ENCODE measurements around the gene PRM2. TPM values are rescaled to one million over a fixed set of nuclear protein-coding genes. Genes with fewer than 3 reads are reported as not detected.

Gene PRM2
- total RNA-seq, 1 experiment from 2014 or later, result not detected

DNA sequence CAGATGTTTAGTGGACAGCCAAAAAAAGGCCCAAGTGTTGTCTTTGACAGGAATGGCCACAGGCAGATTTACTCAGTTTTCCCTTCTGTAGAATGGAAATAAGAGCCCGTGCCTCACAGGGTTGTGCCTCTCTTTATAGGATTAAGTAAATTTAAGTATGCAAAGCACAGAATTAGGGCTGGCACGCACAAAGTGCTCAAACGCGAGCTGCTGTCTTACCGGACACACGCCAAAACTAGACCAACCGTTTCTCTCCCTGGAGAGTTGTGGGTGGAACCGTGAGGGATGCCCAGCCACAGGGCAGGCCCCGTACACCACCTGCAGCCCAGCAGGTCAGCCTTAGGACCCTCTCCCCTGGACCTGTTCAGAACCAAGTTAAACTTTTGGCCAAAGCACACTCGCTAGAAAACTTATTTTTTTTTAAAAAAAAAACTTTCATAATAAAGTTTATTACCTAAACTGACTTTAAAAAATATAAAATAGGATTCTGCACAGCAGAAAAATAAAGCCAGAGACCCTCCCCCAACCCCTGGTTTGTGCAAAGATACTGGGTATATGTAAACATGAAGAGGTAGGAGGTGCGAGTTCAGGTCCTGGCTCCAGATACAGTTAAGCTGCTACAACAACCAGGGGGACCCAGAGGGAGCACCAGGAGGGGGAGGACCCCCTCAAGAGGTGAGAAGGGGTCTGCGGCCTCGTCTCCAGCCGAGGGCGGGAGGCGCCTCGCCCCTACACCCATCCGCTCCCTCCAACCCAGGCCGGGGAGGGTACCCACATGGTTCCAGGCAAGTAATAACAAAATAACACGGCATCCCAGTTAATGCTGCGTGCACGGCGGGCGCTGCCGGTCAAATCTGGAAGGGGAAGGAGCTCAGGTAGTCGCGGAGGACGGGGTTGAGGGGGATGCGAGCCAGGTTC is 22.0 kb downstream of the PRM2 start:
- Mint-ChIP-seq H3K27me3 (ENCODE audit: low read depth) (no peaks in the 10 kb centered on the region), H3K4me3 (peak overlapping the region; percentile 71 to 87), H3K4me1 (peaks cover 26% of the 10 kb centered on the region in 2 experiments), H3K9me3 (no peaks in the 10 kb centered on the region), H3K27ac (peak overlapping the region in 1 of 3 experiments; percentile 86; a peak in 2 of 7 replicates), H3K36me3 (ENCODE audit: insufficient read depth in 1 of 3, low read depth in 3 of 3) (peaks cover 5 to 13% (median 8%) of the 10 kb centered on the region in 3 experiments; a peak in 5 of 7 replicates)
- no peak for DNase-seq
- Histone ChIP-seq H2AK5ac (ENCODE audit: insufficient read length, low read length) (no peak overlapping the region), H3K18ac (ENCODE audit: insufficient read length, low read depth, low read length) (no peak overlapping the region), H3K9ac (ENCODE audit: extremely low read depth, insufficient read length, low read length) (peak overlapping the region; percentile 54), H2BK20ac (ENCODE audit: low read depth, low read length, poor library complexity, severe bottlenecking) (no peak overlapping the region), H3K27me3 (ENCODE audit: insufficient read depth, low read length) (no peaks in the 10 kb centered on the region), H3K23ac (ENCODE audit: insufficient read length, low read depth, low read length) (no peak overlapping the region), H3K14ac (ENCODE audit: insufficient read depth, low read length) (no peak overlapping the region), H3K4ac (ENCODE audit: low read depth, low read length) (no peak overlapping the region), H3K4me1 (ENCODE audit: insufficient read depth, low read length) (no peaks in the 10 kb centered on the region), H4K5ac (ENCODE audit: insufficient read length, low read depth, low read length) (no peak overlapping the region), H3K79me1 (ENCODE audit: insufficient read depth, low read depth, low read length, poor library complexity, severe bottlenecking) (no peaks in the 10 kb centered on the region), H2BK12ac (ENCODE audit: insufficient read length, low read depth, low read length) (no peak overlapping the region), H4K20me1 (ENCODE audit: control insufficient read depth, insufficient read depth, insufficient read length) (peaks cover 6% of the 10 kb centered on the region), H3K23me2 (ENCODE audit: insufficient read length, low read depth, low read length, poor library complexity, severe bottlenecking) (peaks cover 9% of the 10 kb centered on the region), H2BK120ac (ENCODE audit: low read depth, low read length, poor library complexity, severe bottlenecking) (no peak overlapping the region), H3K79me2 (ENCODE audit: insufficient read depth, low read length) (peaks cover 10% of the 10 kb centered on the region; the same call in 1 of the 2 replicates), H2BK5ac (ENCODE audit: insufficient read length, low read length) (no peak overlapping the region), H2AFZ (ENCODE audit: low read length) (no peak overlapping the region), H3T11ph (ENCODE audit: low read length) (no peak overlapping the region), H3K9me3 (ENCODE audit: control insufficient read depth, low read depth, low read length) (no peaks in the 10 kb centered on the region), H4K8ac (replicated peaks; ENCODE audit: insufficient read length, low read depth, low read length) (no peak overlapping the region), H2BK15ac (ENCODE audit: low read depth, low read length) (no peak overlapping the region), H3K56ac (ENCODE audit: insufficient read length, low read depth, low read length) (no peak overlapping the region), H3K4me2 (ENCODE audit: insufficient read depth, insufficient read length, low read length) (peak overlapping the region; percentile 33), H4K91ac (ENCODE audit: insufficient read length, low read depth, low read length) (no peak overlapping the region), H3K27ac (ENCODE audit: insufficient read length, low read depth, low read length) (no peak overlapping the region)
- no CpG with 5 or more reads among the region's 29 CpGs for WGBS (ENCODE audit: extremely low coverage, insufficient read length, low lambda C conversion rate)
- TF ChIP-seq, protein P1, sequence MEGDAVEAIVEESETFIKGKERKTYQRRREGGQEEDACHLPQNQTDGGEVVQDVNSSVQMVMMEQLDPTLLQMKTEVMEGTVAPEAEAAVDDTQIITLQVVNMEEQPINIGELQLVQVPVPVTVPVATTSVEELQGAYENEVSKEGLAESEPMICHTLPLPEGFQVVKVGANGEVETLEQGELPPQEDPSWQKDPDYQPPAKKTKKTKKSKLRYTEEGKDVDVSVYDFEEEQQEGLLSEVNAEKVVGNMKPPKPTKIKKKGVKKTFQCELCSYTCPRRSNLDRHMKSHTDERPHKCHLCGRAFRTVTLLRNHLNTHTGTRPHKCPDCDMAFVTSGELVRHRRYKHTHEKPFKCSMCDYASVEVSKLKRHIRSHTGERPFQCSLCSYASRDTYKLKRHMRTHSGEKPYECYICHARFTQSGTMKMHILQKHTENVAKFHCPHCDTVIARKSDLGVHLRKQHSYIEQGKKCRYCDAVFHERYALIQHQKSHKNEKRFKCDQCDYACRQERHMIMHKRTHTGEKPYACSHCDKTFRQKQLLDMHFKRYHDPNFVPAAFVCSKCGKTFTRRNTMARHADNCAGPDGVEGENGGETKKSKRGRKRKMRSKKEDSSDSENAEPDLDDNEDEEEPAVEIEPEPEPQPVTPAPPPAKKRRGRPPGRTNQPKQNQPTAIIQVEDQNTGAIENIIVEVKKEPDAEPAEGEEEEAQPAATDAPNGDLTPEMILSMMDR (conservative IDR thresholded peaks at IDR 0.05), result no peak; the same call in 2 of the 3 replicates

Data from H9 (cell line).